Endothelial cell (in vitro differentiated cells): Measurements from ENCODE around the gene KIF1B. TPM values are rescaled to one million over a fixed set of nuclear protein-coding genes. Genes with fewer than 3 reads are reported as not detected.

ENCODE experiments used
- DNase-seq: peaks from one replicate; pipeline ENCODE4 v3.0.0; 2021; ENCODE audit warnings: low spot score
- H3K27ac Mint-ChIP-seq: one replicate; pipeline ENCODE4 v1.8.0; 2021; ENCODE audit warnings: mixed read lengths, inconsistent platforms; ENCODE audit not compliant: unreplicated experiment
- H3K27me3 Mint-ChIP-seq: one replicate; pipeline ENCODE4 v1.8.0; 2021; ENCODE audit warnings: mild to moderate bottlenecking, moderate library complexity, mixed read lengths, inconsistent platforms; ENCODE audit not compliant: unreplicated experiment
- H3K36me3 Mint-ChIP-seq: one replicate; pipeline ENCODE4 v1.8.0; 2021; ENCODE audit warnings: mild to moderate bottlenecking, low read depth, mixed read lengths, inconsistent platforms; ENCODE audit not compliant: unreplicated experiment
- H3K4me1 Mint-ChIP-seq: one replicate; pipeline ENCODE4 v1.8.0; 2021; ENCODE audit warnings: mild to moderate bottlenecking, mixed read lengths, inconsistent platforms; ENCODE audit not compliant: unreplicated experiment
- H3K4me3 Mint-ChIP-seq: one replicate; pipeline ENCODE4 v1.8.0; 2021; ENCODE audit warnings: mild to moderate bottlenecking, mixed read lengths, inconsistent platforms; ENCODE audit not compliant: unreplicated experiment
- H3K9me3 Mint-ChIP-seq: one replicate; pipeline ENCODE4 v1.8.0; 2021; ENCODE audit warnings: mixed read lengths, inconsistent platforms; ENCODE audit not compliant: unreplicated experiment
- total RNA-seq: library from RNA; stranded (reverse); fragmentation: NEBNext Ultra II Directional; extraction: Animal tissue kit (Norgen Biotek cat#: 25700); gene quantifications from one replicate; pipeline ENCODE4 v1.2.1, GENCODE V29; 2021; ENCODE audit not compliant: unreplicated experiment
- TF ChIP-seq, protein P1 (sequence below): fragments of 200-600 bp; sonication (generic); IDR thresholded peaks from one replicate; pipeline ENCODE4 v1.5.0; 2021; ENCODE audit warnings: antibody characterized with exemption; ENCODE audit not compliant: unreplicated experiment

KIF1B gene
- total RNA-seq, 1 donor from 2014 or later, result 111 TPM

GRCh38 chr1:10186331-10187025 is 23.9 kb upstream of the KIF1B start:
- H3K27me3 Mint-ChIP-seq, result peaks cover 2% of the 10 kb centered on the region
- DNase-seq, result no peak
- no peak overlapping the region for H3K27ac Mint-ChIP-seq
- H3K36me3 Mint-ChIP-seq, result peaks cover 5% of the 10 kb centered on the region
- TF ChIP-seq, protein P1, sequence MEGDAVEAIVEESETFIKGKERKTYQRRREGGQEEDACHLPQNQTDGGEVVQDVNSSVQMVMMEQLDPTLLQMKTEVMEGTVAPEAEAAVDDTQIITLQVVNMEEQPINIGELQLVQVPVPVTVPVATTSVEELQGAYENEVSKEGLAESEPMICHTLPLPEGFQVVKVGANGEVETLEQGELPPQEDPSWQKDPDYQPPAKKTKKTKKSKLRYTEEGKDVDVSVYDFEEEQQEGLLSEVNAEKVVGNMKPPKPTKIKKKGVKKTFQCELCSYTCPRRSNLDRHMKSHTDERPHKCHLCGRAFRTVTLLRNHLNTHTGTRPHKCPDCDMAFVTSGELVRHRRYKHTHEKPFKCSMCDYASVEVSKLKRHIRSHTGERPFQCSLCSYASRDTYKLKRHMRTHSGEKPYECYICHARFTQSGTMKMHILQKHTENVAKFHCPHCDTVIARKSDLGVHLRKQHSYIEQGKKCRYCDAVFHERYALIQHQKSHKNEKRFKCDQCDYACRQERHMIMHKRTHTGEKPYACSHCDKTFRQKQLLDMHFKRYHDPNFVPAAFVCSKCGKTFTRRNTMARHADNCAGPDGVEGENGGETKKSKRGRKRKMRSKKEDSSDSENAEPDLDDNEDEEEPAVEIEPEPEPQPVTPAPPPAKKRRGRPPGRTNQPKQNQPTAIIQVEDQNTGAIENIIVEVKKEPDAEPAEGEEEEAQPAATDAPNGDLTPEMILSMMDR, result no peak
- no peaks in the 10 kb centered on the region for H3K4me1 Mint-ChIP-seq
- no peaks in the 10 kb centered on the region for H3K9me3 Mint-ChIP-seq
- no peak overlapping the region for H3K4me3 Mint-ChIP-seq

DNA sequence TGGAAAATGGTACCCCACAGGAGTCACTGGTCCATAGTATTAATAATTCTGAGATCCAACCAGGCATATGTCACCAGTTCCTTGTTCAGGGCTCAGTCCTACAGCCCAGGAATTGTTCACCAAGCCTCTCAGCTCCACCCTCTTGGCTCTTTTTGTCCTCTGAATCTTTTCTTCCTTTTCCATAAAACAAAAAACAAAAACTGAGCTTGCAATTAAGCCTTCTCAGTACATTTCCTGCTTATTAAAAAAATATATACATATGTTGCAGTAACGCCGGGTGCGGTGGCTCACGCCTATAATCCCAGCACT is 23.4 kb upstream of the KIF1B start:
- Mint-ChIP-seq H3K9me3 (no peaks in the 10 kb centered on the region), H3K36me3 (peaks cover 5% of the 10 kb centered on the region), H3K27ac (no peak overlapping the region), H3K4me3 (no peak overlapping the region), H3K27me3 (peaks cover 2% of the 10 kb centered on the region), H3K4me1 (no peaks in the 10 kb centered on the region)
- DNase-seq, result no peak
- TF ChIP-seq, protein P1, result no peak

- DNase-seq, result no peak
- no peaks in the 10 kb centered on the region for H3K9me3 Mint-ChIP-seq
- TF ChIP-seq, protein P1, result no peak
- H3K4me1 Mint-ChIP-seq, result no peaks in the 10 kb centered on the region
- H3K4me3 Mint-ChIP-seq, result no peak overlapping the region
- H3K27me3 Mint-ChIP-seq, result peaks cover 2% of the 10 kb centered on the region
- H3K27ac Mint-ChIP-seq, result no peak overlapping the region
- H3K36me3 Mint-ChIP-seq, result peaks cover 5% of the 10 kb centered on the region
Observed at GRCh38 chr1:10188133-10188650, 22.2 kb upstream of the KIF1B start.

- no peak overlapping the region for H3K4me3 Mint-ChIP-seq
- peaks cover 4% of the 10 kb centered on the region for H3K27me3 Mint-ChIP-seq
- DNase-seq, result no peak
- no peaks in the 10 kb centered on the region for H3K36me3 Mint-ChIP-seq
- no peaks in the 10 kb centered on the region for H3K4me1 Mint-ChIP-seq
- no peak overlapping the region for H3K27ac Mint-ChIP-seq
- H3K9me3 Mint-ChIP-seq, result no peaks in the 10 kb centered on the region
- TF ChIP-seq, protein P1, result no peak
Observed at GRCh38 chr1:10189659-10190058, 20.7 kb upstream of the KIF1B start.

GRCh38 chr1:10192263-10192662 is 18.1 kb upstream of the KIF1B start:
- Mint-ChIP-seq H3K36me3 (no peaks in the 10 kb centered on the region), H3K4me1 (no peaks in the 10 kb centered on the region), H3K27ac (no peak overlapping the region), H3K9me3 (no peaks in the 10 kb centered on the region), H3K4me3 (no peak overlapping the region), H3K27me3 (peaks cover 2% of the 10 kb centered on the region)
- DNase-seq, result no peak
- TF ChIP-seq, protein P1, result no peak
